Skeletal muscle tissue (tissue), 4 donors: ENCODE results near the gene RNLS. TPM values are rescaled to one million over a fixed set of nuclear protein-coding genes. Genes with fewer than 3 reads are reported as not detected.
A peak's percentile ranks its signal among the peaks of the same experiment; 100 is the strongest.

Experiments used
- H3K27ac ChIP-seq: one replicate; pipeline ENCODE4 v1.7.0; 2013; ENCODE audit warnings: mild to moderate bottlenecking, low read depth, low read length, inconsistent platforms
- H3K27me3 ChIP-seq, 3 donors: one replicate each; pipeline ENCODE4 v1.7.0; 2013; ENCODE audit warnings: low read length in 3 of 3; ENCODE audit not compliant: control insufficient read depth in 3 of 3, insufficient read depth in 3 of 3
- H3K36me3 ChIP-seq, 3 donors: one replicate each; pipeline ENCODE4 v1.7.0; 2013; ENCODE audit warnings: low read length in 3 of 3; ENCODE audit not compliant: control insufficient read depth in 3 of 3, insufficient read depth in 3 of 3
- H3K4me1 ChIP-seq, 3 donors: one replicate each; pipeline ENCODE4 v1.7.0; 2013; ENCODE audit warnings: low read length in 3 of 3, mild to moderate bottlenecking in 3 of 3; ENCODE audit not compliant: control insufficient read depth in 3 of 3, insufficient read depth in 3 of 3
- H3K4me3 ChIP-seq, 3 donors: one replicate each; pipeline ENCODE4 v1.7.0; 2013; ENCODE audit warnings: low read length in 3 of 3
- H3K9ac ChIP-seq, 3 donors: one replicate each; pipeline ENCODE4 v1.7.0; 2013; ENCODE audit warnings: low read length in 3 of 3, mild to moderate bottlenecking in 3 of 3, moderate library complexity in 2 of 3, low read depth in 1 of 3
- H3K9me3 ChIP-seq, 3 donors: one replicate each; pipeline ENCODE4 v1.7.0; 2013; ENCODE audit warnings: low read length in 3 of 3; ENCODE audit not compliant: control insufficient read depth in 3 of 3
- total RNA-seq: library from RNA; depleted of rRNA; stranded (reverse); fragments of >200 nt; gene quantifications from one replicate; pipeline ENCODE4 v1.2.3, GENCODE V29; 2014
- donor health status: Osteomylitis.

Gene RNLS
- total RNA-seq: 4.7 TPM

GRCh38 chr10:88582806-88583583, at the start of gene RNLS:
RNLS (minus strand) TSS chr10:88583318.
- Histone ChIP-seq H3K9me3 (no peaks in the 10 kb centered on the region), H3K4me3 (peak within 1 kb of the TSS; percentile 90 to 98 (median 94)), H3K36me3 (no peaks in the 10 kb centered on the region), H3K4me1 (peaks cover 0 to 8% (median 0%) of the 10 kb centered on the region in 3 donors), H3K27me3 (no peaks in the 10 kb centered on the region), H3K9ac (peak within 1 kb of the TSS; percentile 95 to 98 (median 96)), H3K27ac (peak within 1 kb of the TSS; percentile 89)

DNA sequence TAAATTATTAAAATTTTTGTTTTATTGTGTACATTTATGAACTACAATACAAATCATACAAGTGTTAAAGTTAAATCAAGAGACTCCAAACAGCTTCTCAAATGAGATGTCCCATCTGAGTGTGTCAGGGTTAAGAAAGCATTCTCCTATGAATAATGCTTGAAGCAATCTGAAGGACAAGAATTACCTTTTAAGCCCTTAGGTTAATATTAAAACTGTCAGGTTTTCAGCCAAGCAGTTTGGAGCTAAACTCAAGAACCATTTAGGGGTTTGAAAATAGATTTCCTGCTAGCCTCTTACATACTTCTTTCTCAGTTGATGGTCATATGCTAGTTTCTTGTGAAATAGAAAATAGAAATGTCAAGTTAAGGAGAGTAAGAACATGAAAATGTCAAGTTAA, 41.7 kb upstream of the RNLS start:
- Histone ChIP-seq H3K27me3 (no peaks in the 10 kb centered on the region), H3K9me3 (peaks cover 0 to 2% (median 0%) of the 10 kb centered on the region in 3 donors), H3K4me3 (no peak overlapping the region), H3K36me3 (no peaks in the 10 kb centered on the region), H3K9ac (no peak overlapping the region), H3K4me1 (no peaks in the 10 kb centered on the region), H3K27ac (no peak overlapping the region)

GRCh38 chr10:88623835-88624234, 40.7 kb upstream of the RNLS start:
- H3K4me3 ChIP-seq: no peak overlapping the region
- no peaks in the 10 kb centered on the region for H3K4me1 ChIP-seq
- H3K9ac ChIP-seq: no peak overlapping the region
- H3K9me3 ChIP-seq: peaks cover 0 to 2% (median 0%) of the 10 kb centered on the region in 3 donors
- H3K36me3 ChIP-seq: no peaks in the 10 kb centered on the region
- no peaks in the 10 kb centered on the region for H3K27me3 ChIP-seq
- no peak overlapping the region for H3K27ac ChIP-seq

DNA sequence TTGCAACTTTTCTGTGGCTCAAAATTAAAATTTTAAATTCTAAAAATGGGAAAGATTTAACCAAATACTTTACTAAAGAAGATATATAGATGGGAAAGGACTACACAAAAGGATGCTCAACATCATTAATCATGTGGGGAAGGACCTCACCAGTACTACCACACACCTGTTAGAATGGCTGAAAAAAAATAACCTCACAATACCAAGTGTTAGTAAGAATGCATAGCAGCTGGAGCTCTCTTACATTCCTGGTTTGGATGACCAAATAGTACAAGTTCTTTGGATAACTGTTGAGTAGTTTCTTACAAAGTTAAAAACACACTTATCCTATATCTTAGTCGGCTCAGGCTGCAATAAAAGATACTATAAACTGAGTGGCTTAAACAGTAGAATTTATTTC, 37.3 kb upstream of the RNLS start:
- Histone ChIP-seq H3K9me3 (no peaks in the 10 kb centered on the region), H3K27me3 (no peaks in the 10 kb centered on the region), H3K4me1 (no peaks in the 10 kb centered on the region), H3K9ac (no peak overlapping the region), H3K27ac (no peak overlapping the region), H3K4me3 (no peak overlapping the region), H3K36me3 (no peaks in the 10 kb centered on the region)

DNA sequence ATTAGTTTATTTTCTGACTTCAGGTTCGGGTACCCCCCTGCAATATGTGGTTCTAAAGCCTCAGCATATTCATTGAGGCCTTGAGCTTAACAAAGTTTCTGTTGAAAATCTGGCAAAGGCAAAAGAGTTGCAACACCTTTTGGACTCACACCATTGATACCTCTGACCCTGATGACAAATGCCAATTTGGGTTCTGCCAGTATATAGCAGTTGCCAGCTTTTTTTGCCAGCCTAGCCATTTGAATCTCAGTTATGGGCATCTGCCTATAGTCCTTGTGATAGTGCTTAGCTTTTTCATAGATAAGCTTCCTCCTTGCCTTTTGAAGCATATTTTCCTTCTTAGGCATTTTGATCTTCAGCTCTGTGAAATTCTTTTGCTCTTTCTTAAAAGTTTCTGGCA, 35.4 kb upstream of the RNLS start:
- Histone ChIP-seq H3K4me1 (no peaks in the 10 kb centered on the region), H3K4me3 (no peak overlapping the region), H3K9me3 (no peaks in the 10 kb centered on the region), H3K36me3 (no peaks in the 10 kb centered on the region), H3K9ac (no peak overlapping the region), H3K27me3 (no peaks in the 10 kb centered on the region), H3K27ac (no peak overlapping the region)

- H3K9ac ChIP-seq: no peak overlapping the region
- no peaks in the 10 kb centered on the region for H3K4me1 ChIP-seq
- H3K27me3 ChIP-seq: no peaks in the 10 kb centered on the region
- H3K9me3 ChIP-seq: no peaks in the 10 kb centered on the region
- H3K4me3 ChIP-seq: no peak overlapping the region
- no peaks in the 10 kb centered on the region for H3K36me3 ChIP-seq
- H3K27ac ChIP-seq: no peak overlapping the region
Observed at GRCh38 chr10:88617772-88618300, 34.7 kb upstream of the RNLS start.

GRCh38 chr10:88616250-88616977, 33.3 kb upstream of the RNLS start:
- Histone ChIP-seq H3K27me3 (no peaks in the 10 kb centered on the region), H3K36me3 (no peaks in the 10 kb centered on the region), H3K9me3 (no peaks in the 10 kb centered on the region), H3K9ac (no peak overlapping the region), H3K4me3 (no peak overlapping the region), H3K4me1 (no peaks in the 10 kb centered on the region), H3K27ac (peak overlapping the region; percentile 60)

- Histone ChIP-seq H3K36me3 (no peaks in the 10 kb centered on the region), H3K9me3 (no peaks in the 10 kb centered on the region), H3K27me3 (no peaks in the 10 kb centered on the region), H3K4me1 (no peaks in the 10 kb centered on the region), H3K27ac (no peak overlapping the region), H3K4me3 (no peak overlapping the region), H3K9ac (no peak overlapping the region)
Observed at GRCh38 chr10:88608780-88609179, 25.7 kb upstream of the RNLS start.

DNA sequence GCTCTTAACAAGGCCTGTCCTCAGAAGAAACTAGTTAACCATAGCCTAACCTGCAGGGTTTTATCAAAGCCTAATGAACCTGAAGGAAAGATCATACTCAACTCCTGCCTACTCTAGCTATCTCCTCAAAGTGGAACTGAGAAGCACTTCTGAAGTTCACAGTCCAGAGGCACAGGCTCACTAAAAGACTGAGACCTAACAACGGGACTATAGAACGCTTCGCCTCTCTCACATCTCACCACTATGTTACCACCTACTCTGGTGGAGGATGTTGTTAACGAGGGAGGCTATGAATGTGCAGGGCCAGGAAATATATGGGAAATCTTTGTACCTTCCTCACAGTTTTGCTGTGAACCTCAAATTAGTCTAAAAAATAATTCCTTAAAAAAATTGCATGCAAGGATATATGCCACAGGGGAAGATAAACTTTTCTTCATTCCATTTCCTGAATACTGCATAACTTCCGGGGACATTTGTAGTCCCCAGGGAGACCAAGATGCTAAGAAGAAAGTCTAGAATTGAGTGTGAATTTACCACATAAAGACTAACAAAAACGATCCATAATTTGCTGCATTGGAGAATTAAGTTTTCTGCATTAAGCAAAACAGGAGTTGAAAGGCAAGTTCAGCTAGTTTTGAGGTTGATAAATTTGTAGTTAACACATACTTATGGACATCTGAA, 25.1 kb upstream of the RNLS start:
- no peak overlapping the region for H3K27ac ChIP-seq
- H3K36me3 ChIP-seq: no peaks in the 10 kb centered on the region
- H3K9ac ChIP-seq: no peak overlapping the region
- H3K4me1 ChIP-seq: no peaks in the 10 kb centered on the region
- H3K9me3 ChIP-seq: no peaks in the 10 kb centered on the region
- H3K27me3 ChIP-seq: no peaks in the 10 kb centered on the region
- H3K4me3 ChIP-seq: no peak overlapping the region

DNA sequence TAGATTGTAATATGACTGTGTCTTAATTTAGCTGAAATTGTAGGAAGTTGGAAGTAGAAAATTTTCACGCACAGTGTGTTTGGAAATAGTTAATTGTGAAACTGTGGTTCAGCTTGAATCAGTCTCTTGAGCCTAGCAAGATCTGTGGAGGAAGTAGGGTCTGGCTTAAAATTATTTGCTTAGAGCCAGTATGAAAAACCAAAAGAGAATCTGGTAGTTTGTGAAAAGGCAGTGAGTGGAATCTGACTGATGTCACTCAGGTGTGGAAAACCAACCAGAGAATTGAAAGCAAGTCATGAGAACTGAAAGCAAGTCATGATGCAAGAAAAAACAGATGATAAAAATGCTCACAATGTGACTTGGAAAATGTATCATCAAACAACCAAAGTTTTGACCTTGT, 14.9 kb upstream of the RNLS start:
- no peak overlapping the region for H3K4me3 ChIP-seq
- no peak overlapping the region for H3K9ac ChIP-seq
- H3K27me3 ChIP-seq: no peaks in the 10 kb centered on the region
- no peaks in the 10 kb centered on the region for H3K4me1 ChIP-seq
- H3K9me3 ChIP-seq: no peaks in the 10 kb centered on the region
- no peaks in the 10 kb centered on the region for H3K36me3 ChIP-seq
- no peak overlapping the region for H3K27ac ChIP-seq
